Measurements from ENCODE around the gene NUDT9.

DNA sequence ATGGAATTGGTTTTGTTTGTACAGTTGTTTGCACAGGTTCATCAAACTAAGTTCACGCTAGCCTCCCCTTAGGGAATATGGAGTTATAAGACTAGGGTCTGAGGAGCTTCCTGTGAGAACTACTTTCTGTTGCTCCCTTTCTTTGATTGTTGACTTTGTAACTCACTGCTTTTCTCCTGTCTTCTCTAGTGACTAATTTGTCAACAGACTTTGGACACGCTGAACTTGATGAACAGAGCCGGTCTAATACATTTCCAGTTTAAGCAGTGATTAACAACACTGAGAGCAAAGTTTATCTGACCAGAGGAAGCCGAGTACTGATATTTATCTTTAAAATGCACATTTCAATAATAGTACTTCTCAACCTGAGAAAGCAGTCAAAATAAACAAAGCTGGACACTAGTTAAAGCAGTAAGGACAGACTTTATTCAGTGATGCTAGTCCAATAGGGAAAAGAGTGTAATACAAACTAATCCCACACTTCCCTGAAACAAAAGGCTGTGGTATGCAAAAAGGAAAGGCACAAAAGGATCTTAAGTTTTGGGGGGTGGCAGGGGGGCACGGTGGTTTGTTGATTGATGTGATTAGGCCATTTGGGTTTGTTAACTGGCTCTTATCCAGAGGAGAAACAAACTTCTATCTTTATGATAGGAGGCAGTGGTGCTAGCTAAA, 2.7 kb upstream of the NUDT9 start:
- TF ChIP-seq, protein P1, sequence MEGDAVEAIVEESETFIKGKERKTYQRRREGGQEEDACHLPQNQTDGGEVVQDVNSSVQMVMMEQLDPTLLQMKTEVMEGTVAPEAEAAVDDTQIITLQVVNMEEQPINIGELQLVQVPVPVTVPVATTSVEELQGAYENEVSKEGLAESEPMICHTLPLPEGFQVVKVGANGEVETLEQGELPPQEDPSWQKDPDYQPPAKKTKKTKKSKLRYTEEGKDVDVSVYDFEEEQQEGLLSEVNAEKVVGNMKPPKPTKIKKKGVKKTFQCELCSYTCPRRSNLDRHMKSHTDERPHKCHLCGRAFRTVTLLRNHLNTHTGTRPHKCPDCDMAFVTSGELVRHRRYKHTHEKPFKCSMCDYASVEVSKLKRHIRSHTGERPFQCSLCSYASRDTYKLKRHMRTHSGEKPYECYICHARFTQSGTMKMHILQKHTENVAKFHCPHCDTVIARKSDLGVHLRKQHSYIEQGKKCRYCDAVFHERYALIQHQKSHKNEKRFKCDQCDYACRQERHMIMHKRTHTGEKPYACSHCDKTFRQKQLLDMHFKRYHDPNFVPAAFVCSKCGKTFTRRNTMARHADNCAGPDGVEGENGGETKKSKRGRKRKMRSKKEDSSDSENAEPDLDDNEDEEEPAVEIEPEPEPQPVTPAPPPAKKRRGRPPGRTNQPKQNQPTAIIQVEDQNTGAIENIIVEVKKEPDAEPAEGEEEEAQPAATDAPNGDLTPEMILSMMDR (IDR thresholded peaks at IDR 0.05): no peak
- TF ChIP-seq EZH2 (IDR thresholded peaks at IDR 0.05): no peak
